H9 (cell line): Measurements from ENCODE around the gene PCDH10. TPM values are rescaled to one million over a fixed set of nuclear protein-coding genes. Genes with fewer than 3 reads are reported as not detected.

ENCODE experiments used
- DNase-seq: peaks from one replicate; pipeline ENCODE4 v3.0.0-alpha.2; 2017
- H2AFZ ChIP-seq: one replicate; pipeline ENCODE4 v1.6.1; 2013; ENCODE audit warnings: mild to moderate bottlenecking, low read length, control low read depth, moderate library complexity
- H2AK5ac ChIP-seq: 2 replicates; pipeline ENCODE4 v1.6.1; 2013; ENCODE audit warnings: low read length, control low read depth, mixed read lengths; ENCODE audit not compliant: insufficient read length
- H2BK120ac ChIP-seq: one replicate; pipeline ENCODE4 v1.6.1; 2013; ENCODE audit warnings: low read depth, mild to moderate bottlenecking, low read length, control low read depth, inconsistent platforms; ENCODE audit not compliant: poor library complexity, severe bottlenecking
- H2BK12ac ChIP-seq: 2 replicates; pipeline ENCODE4 v1.6.1; 2013; ENCODE audit warnings: low read length, control low read depth, mixed read lengths, low read depth; ENCODE audit not compliant: insufficient read length
- H2BK15ac ChIP-seq: 2 replicates; pipeline ENCODE4 v1.6.1; 2013; ENCODE audit warnings: low read depth, low read length, control low read depth
- H2BK20ac ChIP-seq: one replicate; pipeline ENCODE4 v1.6.1; 2013; ENCODE audit warnings: low read depth, mild to moderate bottlenecking, low read length, control low read depth, inconsistent platforms; ENCODE audit not compliant: poor library complexity, severe bottlenecking
- H2BK5ac ChIP-seq: 2 replicates; pipeline ENCODE4 v1.6.1; 2013; ENCODE audit warnings: low read length, control low read depth, mixed read lengths; ENCODE audit not compliant: insufficient read length
- H3K14ac ChIP-seq: 2 replicates; pipeline ENCODE4 v1.6.1; 2013; ENCODE audit warnings: low read length, control low read depth; ENCODE audit not compliant: insufficient read depth
- H3K18ac ChIP-seq: 2 replicates; pipeline ENCODE4 v1.6.1; 2013; ENCODE audit warnings: low read depth, mild to moderate bottlenecking, mixed read lengths, low read length, control low read depth; ENCODE audit not compliant: insufficient read length
- H3K23ac ChIP-seq: 2 replicates; pipeline ENCODE4 v1.6.1; 2013; ENCODE audit warnings: low read length, control low read depth, mixed read lengths, low read depth; ENCODE audit not compliant: insufficient read length
- H3K23me2 ChIP-seq: 2 replicates; pipeline ENCODE4 v1.6.1; 2013; ENCODE audit warnings: low read depth, mild to moderate bottlenecking, mixed read lengths, low read length, control low read depth; ENCODE audit not compliant: insufficient read length, poor library complexity, severe bottlenecking
- H3K27ac ChIP-seq: 2 replicates; pipeline ENCODE4 v1.5.1; 2013; ENCODE audit warnings: low read length, control low read depth, mixed read lengths, low read depth; ENCODE audit not compliant: insufficient read length
- H3K27me3 ChIP-seq: 2 replicates; pipeline ENCODE4 v1.6.1; 2013; ENCODE audit warnings: low read length, control low read depth, inconsistent platforms; ENCODE audit not compliant: insufficient read depth
- H3K4ac ChIP-seq: 2 replicates; pipeline ENCODE4 v1.6.1; 2013; ENCODE audit warnings: low read depth, mild to moderate bottlenecking, control low read depth, inconsistent platforms, low read length, moderate library complexity
- H3K4me1 ChIP-seq: 2 replicates; pipeline ENCODE4 v1.6.1; 2013; ENCODE audit warnings: low read length, control low read depth, inconsistent platforms; ENCODE audit not compliant: insufficient read depth
- H3K4me2 ChIP-seq: 2 replicates; pipeline ENCODE4 v1.6.1; 2013; ENCODE audit warnings: low read length, control low read depth, mixed read lengths; ENCODE audit not compliant: insufficient read length, insufficient read depth
- H3K56ac ChIP-seq: 2 replicates; pipeline ENCODE4 v1.6.1; 2013; ENCODE audit warnings: low read depth, mild to moderate bottlenecking, mixed read lengths, low read length, control low read depth; ENCODE audit not compliant: insufficient read length
- H3K79me1 ChIP-seq: 2 replicates; pipeline ENCODE4 v1.6.1; 2013; ENCODE audit warnings: low read depth, mild to moderate bottlenecking, moderate library complexity, low read length, control low read depth, inconsistent platforms; ENCODE audit not compliant: insufficient read depth, poor library complexity, severe bottlenecking
- H3K79me2 ChIP-seq: 2 replicates; pipeline ENCODE4 v1.6.1; 2013; ENCODE audit warnings: low read length, control low read depth, inconsistent platforms; ENCODE audit not compliant: insufficient read depth
- H3K9ac ChIP-seq: 2 replicates; pipeline ENCODE4 v1.6.1; 2013; ENCODE audit warnings: low read length, control low read depth, mixed read lengths; ENCODE audit not compliant: insufficient read length; ENCODE audit errors: extremely low read depth
- H3K9me3 ChIP-seq: one replicate; pipeline ENCODE4 v1.6.1; 2013; ENCODE audit warnings: low read depth, low read length, inconsistent platforms; ENCODE audit not compliant: control insufficient read depth
- H3T11ph ChIP-seq: one replicate; pipeline ENCODE4 v1.6.1; 2013; ENCODE audit warnings: mild to moderate bottlenecking, low read length, control low read depth, inconsistent platforms
- H4K20me1 ChIP-seq: one replicate; pipeline ENCODE4 v1.6.1; 2013; ENCODE audit not compliant: control insufficient read depth, insufficient read length, insufficient read depth
- H4K5ac ChIP-seq: 2 replicates; pipeline ENCODE4 v1.6.1; 2013; ENCODE audit warnings: low read depth, mild to moderate bottlenecking, mixed read lengths, low read length, control low read depth; ENCODE audit not compliant: insufficient read length
- H4K8ac ChIP-seq: replicated peaks from 2 replicates; pipeline ENCODE4 v1.6.1; 2013; ENCODE audit warnings: low read length, control low read depth, mixed read lengths, low read depth; ENCODE audit not compliant: insufficient read length
- H4K91ac ChIP-seq: 2 replicates; pipeline ENCODE4 v1.6.1; 2013; ENCODE audit warnings: low read depth, mild to moderate bottlenecking, moderate library complexity, mixed read lengths, low read length, control low read depth; ENCODE audit not compliant: insufficient read length
- H3K27ac Mint-ChIP-seq, 3 experiments: 2 replicates in 2 of 3; 3 replicates in 1 of 3; pipeline ENCODE4 v1.8.0; 2020 to 2021; ENCODE audit warnings: mixed read lengths in 3 of 3, mild to moderate bottlenecking in 1 of 3, moderate library complexity in 1 of 3
- H3K27me3 Mint-ChIP-seq: 2 replicates; pipeline ENCODE4 v1.8.0; 2021; ENCODE audit warnings: low read depth, mild to moderate bottlenecking, moderate library complexity, mixed read lengths
- H3K36me3 Mint-ChIP-seq, 3 experiments: 2 replicates in 2 of 3; 3 replicates in 1 of 3; pipeline ENCODE4 v1.8.0; 2020 to 2021; ENCODE audit warnings: low read depth in 3 of 3, mixed read lengths in 3 of 3; ENCODE audit not compliant: insufficient read depth in 1 of 3
- H3K4me1 Mint-ChIP-seq, 2 experiments: 2 replicates each; pipeline ENCODE4 v1.8.0; 2020; ENCODE audit warnings: mixed read lengths in 2 of 2
- H3K4me3 Mint-ChIP-seq, 2 experiments: 2 replicates in 1 of 2; 3 replicates in 1 of 2; pipeline ENCODE4 v1.8.0; 2020 to 2021; ENCODE audit warnings: mild to moderate bottlenecking in 2 of 2, mixed read lengths in 2 of 2, moderate library complexity in 1 of 2
- H3K9me3 Mint-ChIP-seq, 2 experiments: 2 replicates in 1 of 2; 3 replicates in 1 of 2; pipeline ENCODE4 v1.8.0; 2020; ENCODE audit warnings: mild to moderate bottlenecking in 2 of 2, mixed read lengths in 2 of 2, moderate library complexity in 1 of 2
- WGBS: extraction: QIAGEN DNeasy Blood & Tissue Kit; methylation state at CpG from one replicate; pipeline ENCODE4 v1.1.7; 2013; ENCODE audit warnings: missing lambda C conversion rate, low lambda C conversion rate, mixed read lengths; ENCODE audit not compliant: insufficient read length; ENCODE audit errors: extremely low coverage; 5-methylcytosine and 5-hydroxymethylcytosine counted together
- total RNA-seq: library from RNA; stranded (reverse); gene quantifications from 2 replicates; pipeline ENCODE4 v1.2.1, GENCODE V29; 2021
- TF ChIP-seq, protein P1 (sequence below): fragments of 200-600 bp; sonication (generic); conservative IDR thresholded peaks from 3 replicates; pipeline ENCODE4 v1.8.0; 2021; ENCODE audit warnings: antibody characterized with exemption, mild to moderate bottlenecking

Gene PCDH10
- total RNA-seq, 1 experiment from 2014 or later, result 8.1 TPM

DNA sequence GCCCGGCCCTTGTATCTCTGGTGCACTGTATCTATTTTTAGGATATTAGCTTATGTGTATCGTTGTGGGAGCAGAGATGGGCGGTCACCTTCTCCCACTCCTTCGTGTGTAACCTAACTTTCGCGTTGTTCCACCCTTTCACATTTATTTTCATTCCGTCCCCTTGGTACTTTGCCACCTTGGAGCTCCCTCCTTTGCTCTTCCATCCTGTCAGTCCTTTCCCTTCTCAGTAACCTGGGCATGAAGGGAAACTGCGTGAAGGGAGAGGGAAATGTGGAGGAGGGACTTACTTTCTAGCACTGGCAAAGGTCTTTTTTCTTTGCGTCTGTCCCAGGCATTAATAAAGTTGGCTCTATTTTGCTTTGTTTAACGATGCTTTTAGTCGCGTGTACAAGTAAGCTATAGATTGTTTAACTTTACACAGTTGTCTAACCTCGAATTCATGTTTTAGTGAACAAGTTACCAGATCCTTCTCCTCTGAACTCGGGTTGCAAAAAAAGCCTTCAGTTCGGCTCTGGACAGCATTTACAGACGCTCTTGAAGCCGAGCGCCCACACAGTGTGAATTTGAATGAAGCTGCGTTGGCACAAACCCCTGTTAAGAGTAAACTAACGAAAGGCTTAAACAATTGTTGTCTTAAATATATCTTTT lies 3.9 kb downstream of the PCDH10 start:
- no peak overlapping the region for H3T11ph ChIP-seq
- peaks cover 0 to 6% of the 10 kb centered on the region in 2 experiments; a peak in 3 of 5 replicates for H3K9me3 Mint-ChIP-seq
- no peaks in the 10 kb centered on the region for H3K79me2 ChIP-seq
- H3K27ac Mint-ChIP-seq, result no peak overlapping the region
- no peaks in the 10 kb centered on the region for H3K4me1 ChIP-seq
- H3K23me2 ChIP-seq, result peaks cover 48% of the 10 kb centered on the region
- no peak overlapping the region for H2AFZ ChIP-seq
- peaks cover 38% of the 10 kb centered on the region; the same call in 1 of the 2 replicates for H3K27me3 ChIP-seq
- H3K9ac ChIP-seq, result peak overlapping the region; percentile 34
- H4K91ac ChIP-seq, result no peak overlapping the region
- no peak overlapping the region for H2BK20ac ChIP-seq
- H2BK12ac ChIP-seq, result no peak overlapping the region
- H2AK5ac ChIP-seq, result no peak overlapping the region
- peak overlapping the region; percentile 98 for H3K4me2 ChIP-seq
- H3K4ac ChIP-seq, result no peak overlapping the region
- no peak overlapping the region for H3K56ac ChIP-seq
- TF ChIP-seq, protein P1, sequence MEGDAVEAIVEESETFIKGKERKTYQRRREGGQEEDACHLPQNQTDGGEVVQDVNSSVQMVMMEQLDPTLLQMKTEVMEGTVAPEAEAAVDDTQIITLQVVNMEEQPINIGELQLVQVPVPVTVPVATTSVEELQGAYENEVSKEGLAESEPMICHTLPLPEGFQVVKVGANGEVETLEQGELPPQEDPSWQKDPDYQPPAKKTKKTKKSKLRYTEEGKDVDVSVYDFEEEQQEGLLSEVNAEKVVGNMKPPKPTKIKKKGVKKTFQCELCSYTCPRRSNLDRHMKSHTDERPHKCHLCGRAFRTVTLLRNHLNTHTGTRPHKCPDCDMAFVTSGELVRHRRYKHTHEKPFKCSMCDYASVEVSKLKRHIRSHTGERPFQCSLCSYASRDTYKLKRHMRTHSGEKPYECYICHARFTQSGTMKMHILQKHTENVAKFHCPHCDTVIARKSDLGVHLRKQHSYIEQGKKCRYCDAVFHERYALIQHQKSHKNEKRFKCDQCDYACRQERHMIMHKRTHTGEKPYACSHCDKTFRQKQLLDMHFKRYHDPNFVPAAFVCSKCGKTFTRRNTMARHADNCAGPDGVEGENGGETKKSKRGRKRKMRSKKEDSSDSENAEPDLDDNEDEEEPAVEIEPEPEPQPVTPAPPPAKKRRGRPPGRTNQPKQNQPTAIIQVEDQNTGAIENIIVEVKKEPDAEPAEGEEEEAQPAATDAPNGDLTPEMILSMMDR, result no peak
- no CpG with 5 or more reads among the region's 20 CpGs for WGBS
- no peaks in the 10 kb centered on the region for H3K9me3 ChIP-seq
- peaks cover 0 to 6% (median 0%) of the 10 kb centered on the region in 3 experiments; a peak in 3 of 7 replicates for H3K36me3 Mint-ChIP-seq
- peaks cover 61% of the 10 kb centered on the region for H3K27me3 Mint-ChIP-seq
- peak overlapping the region; percentile 82 to 92 for H3K4me3 Mint-ChIP-seq
- no peak overlapping the region for H4K5ac ChIP-seq
- no peak overlapping the region for H3K27ac ChIP-seq
- H2BK5ac ChIP-seq, result no peak overlapping the region
- no peak overlapping the region for H2BK15ac ChIP-seq
- H3K79me1 ChIP-seq, result no peaks in the 10 kb centered on the region
- H2BK120ac ChIP-seq, result no peak overlapping the region
- H4K8ac ChIP-seq, result no peak overlapping the region
- H4K20me1 ChIP-seq, result peaks cover 2% of the 10 kb centered on the region
- H3K18ac ChIP-seq, result no peak overlapping the region
- peaks cover 52 to 55% of the 10 kb centered on the region in 2 experiments for H3K4me1 Mint-ChIP-seq
- H3K14ac ChIP-seq, result no peak overlapping the region
- H3K23ac ChIP-seq, result no peak overlapping the region
- peak; percentile 22 for DNase-seq
